Type B pancreatic cell (in vitro differentiated cells): ENCODE data around the gene MOB2. TPM values are rescaled to one million over a fixed set of nuclear protein-coding genes. Genes with fewer than 3 reads are reported as not detected.

Experiments
- DNase-seq: peaks from one replicate; pipeline ENCODE4 v3.0.0; 2021; ENCODE audit warnings: mixed read lengths; ENCODE audit not compliant: unreplicated experiment; ENCODE audit errors: extremely low spot score
- H3K27ac Mint-ChIP-seq: 2 replicates; pipeline ENCODE4 v1.8.0; 2021; ENCODE audit warnings: mild to moderate bottlenecking, mixed read lengths
- H3K27me3 Mint-ChIP-seq: 2 replicates; pipeline ENCODE4 v1.8.0; 2021; ENCODE audit warnings: mixed read lengths
- H3K36me3 Mint-ChIP-seq: 2 replicates; pipeline ENCODE4 v1.8.0; 2021; ENCODE audit warnings: mixed read lengths
- H3K4me1 Mint-ChIP-seq: one replicate; pipeline ENCODE4 v1.8.0; 2021; ENCODE audit warnings: mixed read lengths; ENCODE audit not compliant: unreplicated experiment
- H3K4me3 Mint-ChIP-seq: 2 replicates; pipeline ENCODE4 v1.8.0; 2021; ENCODE audit warnings: mild to moderate bottlenecking, mixed read lengths
- H3K9me3 Mint-ChIP-seq: 2 replicates; pipeline ENCODE4 v1.8.0; 2021; ENCODE audit warnings: mixed read lengths
- CTCF ChIP-seq: fragments of 200-600 bp; sonication (generic); conservative IDR thresholded peaks from 2 replicates; pipeline ENCODE4 v1.5.0; 2021; ENCODE audit warnings: antibody characterized with exemption, mild to moderate bottlenecking
- total RNA-seq: library from RNA; stranded (reverse); gene quantifications from 2 replicates; pipeline ENCODE4 v1.2.1, GENCODE V29; 2021; ENCODE audit warnings: low replicate concordance

The MOB2 gene
- total RNA-seq, 1 donor from 2014 or later, result 39.6 TPM

GRCh38 chr11:1528710-1529109, 42.1 kb upstream of the MOB2 start:
- no peak overlapping the region for H3K4me3 Mint-ChIP-seq
- no peaks in the 10 kb centered on the region for H3K9me3 Mint-ChIP-seq
- no peak for TF ChIP-seq CTCF
- no peaks in the 10 kb centered on the region for H3K36me3 Mint-ChIP-seq
- no peaks in the 10 kb centered on the region for H3K27me3 Mint-ChIP-seq
- H3K27ac Mint-ChIP-seq, result no peak overlapping the region
- H3K4me1 Mint-ChIP-seq, result peaks cover 16% of the 10 kb centered on the region
- DNase-seq, result no peak

- H3K36me3 Mint-ChIP-seq, result no peaks in the 10 kb centered on the region
- no peak for DNase-seq
- no peaks in the 10 kb centered on the region for H3K9me3 Mint-ChIP-seq
- no peaks in the 10 kb centered on the region for H3K27me3 Mint-ChIP-seq
- peaks cover 15% of the 10 kb centered on the region for H3K4me1 Mint-ChIP-seq
- no peak overlapping the region for H3K27ac Mint-ChIP-seq
- no peak overlapping the region for H3K4me3 Mint-ChIP-seq
- no peak for TF ChIP-seq CTCF
Measured at GRCh38 chr11:1526785-1527184, 40.2 kb upstream of the MOB2 start.

GRCh38 chr11:1523779-1524178, 37.2 kb upstream of the MOB2 start:
- Mint-ChIP-seq H3K9me3 (no peaks in the 10 kb centered on the region), H3K4me3 (no peak overlapping the region), H3K4me1 (peaks cover 30% of the 10 kb centered on the region), H3K27me3 (no peaks in the 10 kb centered on the region), H3K36me3 (no peaks in the 10 kb centered on the region), H3K27ac (no peak overlapping the region)
- TF ChIP-seq CTCF, result no peak
- DNase-seq, result no peak

- H3K27me3 Mint-ChIP-seq, result no peaks in the 10 kb centered on the region
- DNase-seq, result no peak
- H3K9me3 Mint-ChIP-seq, result no peaks in the 10 kb centered on the region
- H3K27ac Mint-ChIP-seq, result no peak overlapping the region
- H3K4me1 Mint-ChIP-seq, result peaks cover 30% of the 10 kb centered on the region
- no peaks in the 10 kb centered on the region for H3K36me3 Mint-ChIP-seq
- H3K4me3 Mint-ChIP-seq, result no peak overlapping the region
- no peak for TF ChIP-seq CTCF
Measured at GRCh38 chr11:1523077-1523476, 36.5 kb upstream of the MOB2 start.

- Mint-ChIP-seq H3K36me3 (no peaks in the 10 kb centered on the region), H3K27me3 (no peaks in the 10 kb centered on the region), H3K27ac (no peak overlapping the region), H3K4me3 (no peak overlapping the region), H3K9me3 (no peaks in the 10 kb centered on the region), H3K4me1 (peaks cover 30% of the 10 kb centered on the region)
- DNase-seq, result no peak
- TF ChIP-seq CTCF, result no peak
Measured at GRCh38 chr11:1522081-1522424, 35.5 kb upstream of the MOB2 start.

- Mint-ChIP-seq H3K4me1 (peaks cover 33% of the 10 kb centered on the region), H3K4me3 (no peak overlapping the region), H3K36me3 (no peaks in the 10 kb centered on the region), H3K27me3 (no peaks in the 10 kb centered on the region), H3K27ac (no peak overlapping the region), H3K9me3 (no peaks in the 10 kb centered on the region)
- DNase-seq, result no peak
- TF ChIP-seq CTCF, result no peak
Measured at GRCh38 chr11:1521382-1522080, 35.0 kb upstream of the MOB2 start.
